B cell (primary cell): ENCODE measurements around the gene PTH1R. TPM values are rescaled to one million over a fixed set of nuclear protein-coding genes. Genes with fewer than 3 reads are reported as not detected.

Source experiments
- ATAC-seq: fragments of 200-7000 bp; cut with Tn5 transposase; one replicate; pipeline ENCODE4 v1.10.0; 2021; ENCODE audit warnings: low read depth, mild to moderate bottlenecking, moderate number of reproducible peaks, moderate library complexity
- CTCF ChIA-PET: fragments of 350-600 bp; sonication (Branson Sonifier 250); formaldehyde crosslinking; loops from one replicate; lab custom pipeline; 2021; ENCODE audit warnings: antibody characterized with exemption, inconsistent platforms; lab: Charles Lee
- POLR2A ChIA-PET: fragments of 350-600 bp; sonication (Branson Sonifier 250); formaldehyde crosslinking; loops from one replicate; lab custom pipeline; 2021; ENCODE audit warnings: antibody characterized with exemption; lab: Charles Lee
- DNase-seq: peaks from one replicate; pipeline ENCODE4 v3.0.0; 2013
- H2AFZ ChIP-seq: 2 replicates; pipeline ENCODE4 v1.6.1; 2012; ENCODE audit warnings: mild to moderate bottlenecking, low read depth, low read length; ENCODE audit not compliant: insufficient read depth, poor library complexity, severe bottlenecking
- H3K27ac ChIP-seq, 2 donors: 1 replicate in 1 of 2; 2 replicates in 1 of 2; pipeline ENCODE4 v1.5.1; 2012 to 2013; ENCODE audit warnings: low read length in 2 of 2, mild to moderate bottlenecking in 2 of 2, moderate library complexity in 1 of 2
- H3K27me3 ChIP-seq, 4 experiments: fragments of 200-600 bp in 1 of 4; sonication (generic) in 1 of 4; replicated peaks in 1 of 4; 1 replicate in 2 of 4; 2 replicates in 2 of 4; pipeline versions ENCODE4 v1.6.1 to v1.7.0; 2013 to 2016; ENCODE audit warnings: low read length in 3 of 4, mild to moderate bottlenecking in 2 of 4, mixed read lengths in 1 of 4, moderate library complexity in 1 of 4; ENCODE audit not compliant: insufficient read depth in 4 of 4, control insufficient read depth in 3 of 4; ENCODE audit errors: control extremely low read depth in 1 of 4
- H3K36me3 ChIP-seq, 2 experiments: replicated peaks in 1 of 2; 1 replicate in 1 of 2; 2 replicates in 1 of 2; pipeline versions ENCODE4 v1.6.1 to v1.7.1; 2013; ENCODE audit warnings: low read length in 1 of 2; ENCODE audit not compliant: insufficient read depth in 2 of 2, control insufficient read depth in 1 of 2; ENCODE audit errors: control extremely low read depth in 1 of 2, extremely low read depth in 1 of 2
- H3K4me1 ChIP-seq, 2 donors: fragments of 200-600 bp in 1 of 2; sonication (generic) in 1 of 2; 1 replicate in 1 of 2; 2 replicates in 1 of 2; pipeline versions ENCODE4 v1.5.1 to v1.6.1; 2013 to 2017; ENCODE audit warnings: low read length in 2 of 2; ENCODE audit not compliant: control insufficient read depth in 2 of 2, insufficient read depth in 2 of 2
- H3K4me2 ChIP-seq: replicated peaks from 2 replicates; pipeline ENCODE3; 2012; ENCODE audit warnings: mild to moderate bottlenecking, low read depth, low read length; ENCODE audit not compliant: poor library complexity, severe bottlenecking
- H3K4me3 ChIP-seq, 5 experiments: fragments of 200-600 bp in 1 of 5; sonication (generic) in 1 of 5; 1 replicate in 3 of 5; 2 replicates in 2 of 5; pipeline versions ENCODE4 v1.5.1 to v1.7.0; 2011 to 2016; ENCODE audit warnings: low read length in 4 of 5, mild to moderate bottlenecking in 4 of 5, low read depth in 2 of 5, control low read depth in 1 of 5, moderate library complexity in 1 of 5; ENCODE audit not compliant: insufficient read depth in 1 of 5; ENCODE audit errors: control extremely low read depth in 1 of 5, extremely low read depth in 1 of 5
- H3K79me2 ChIP-seq: fragments of 200-600 bp; sonication (generic); one replicate; pipeline ENCODE4 v1.6.0; 2016; ENCODE audit warnings: low read length; ENCODE audit not compliant: control insufficient read depth, insufficient read depth
- H3K9ac ChIP-seq: fragments of 200-600 bp; sonication (generic); 2 replicates; pipeline ENCODE4 v1.6.1; 2017; ENCODE audit warnings: mild to moderate bottlenecking, low read length, moderate library complexity
- H3K9me3 ChIP-seq, 3 donors: one replicate each; pipeline versions ENCODE4 v1.6.1 to v1.7.1; 2013; ENCODE audit warnings: low read length in 2 of 3; ENCODE audit not compliant: control insufficient read depth in 2 of 3, insufficient read depth in 1 of 3; ENCODE audit errors: control extremely low read depth in 1 of 3
- H4K20me1 ChIP-seq: 2 replicates; pipeline ENCODE4 v1.6.0; 2012; ENCODE audit warnings: mild to moderate bottlenecking, low read length; ENCODE audit not compliant: insufficient read depth, control insufficient read depth, poor library complexity, severe bottlenecking
- H3K27ac Mint-ChIP-seq: one replicate; pipeline ENCODE4 v1.8.0; 2021; ENCODE audit warnings: mixed read lengths
- H3K27me3 Mint-ChIP-seq: one replicate; pipeline ENCODE4 v1.8.0; 2021; ENCODE audit warnings: mixed read lengths
- H3K4me1 Mint-ChIP-seq: one replicate; pipeline ENCODE4 v1.8.0; 2021; ENCODE audit warnings: mixed read lengths
- H3K4me3 Mint-ChIP-seq: one replicate; pipeline ENCODE4 v1.8.0; 2021; ENCODE audit warnings: mixed read lengths
- H3K9me3 Mint-ChIP-seq: one replicate; pipeline ENCODE4 v1.8.0; 2022; ENCODE audit warnings: mixed read lengths; ENCODE audit not compliant: insufficient read depth
- EZH2 ChIP-seq: IDR thresholded peaks from 2 replicates; pipeline ENCODE4 v1.6.1; 2012; ENCODE audit warnings: borderline replicate concordance, low read depth, mild to moderate bottlenecking, moderate library complexity, low read length; ENCODE audit not compliant: insufficient read depth, poor library complexity, severe bottlenecking
- WGBS: methylation state at CpG from one replicate; pipeline ENCODE4 v1.1.5; 2013; ENCODE audit warnings: missing lambda C conversion rate; ENCODE audit not compliant: insufficient coverage; 5-methylcytosine and 5-hydroxymethylcytosine counted together
- intact Hi-C: fragments of 100-400 bp; cut with micrococcal nuclease; formaldehyde crosslinking; loops from one replicate; pipeline ENCODE4 v1.10.0; 2022
- polyA plus RNA-seq: library from polyadenylated mRNA; depleted of rRNA; stranded (reverse); fragments of >200 nt; gene quantifications from 2 replicates; pipeline ENCODE4 v1.2.3, GENCODE V29; 2012
- total RNA-seq, 2 donors: library from RNA; stranded (reverse); fragments of 120-200 nt in 1 of 2; gene quantifications; 1 replicate in 1 of 2; 2 replicates in 1 of 2; pipeline versions ENCODE4 v1.2.3 to v1.2.4, GENCODE V29; 2013 to 2022
- TF ChIP-seq, protein P1 (sequence below): fragments of 200-600 bp; IDR thresholded peaks from one replicate; pipeline ENCODE4 v1.8.0; 2022; ENCODE audit warnings: antibody characterized with exemption, mild to moderate bottlenecking

The PTH1R gene
- total and polyA plus RNA-seq, 2 donors (not counting 1 experiment from before 2014, with no cell fraction given) = not detected

DNA sequence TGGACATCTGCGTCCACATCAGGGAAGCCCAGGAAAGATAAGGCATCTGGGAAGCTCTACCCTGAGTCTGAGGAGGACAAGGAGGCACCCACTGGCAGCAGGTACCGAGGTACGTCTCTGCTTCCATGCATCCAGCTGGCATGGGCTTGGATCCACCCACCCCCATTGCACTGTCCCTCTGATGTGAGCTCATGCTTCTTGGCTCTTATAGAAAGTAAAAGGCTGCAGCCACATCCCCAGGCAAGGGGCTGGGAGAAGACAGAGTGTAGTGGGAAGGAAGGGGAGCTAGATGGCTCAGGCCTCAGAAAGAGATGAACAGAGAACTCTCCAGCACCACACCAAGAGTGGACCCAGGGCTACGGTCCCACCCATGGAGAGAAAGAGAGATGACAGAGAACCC is 18.2 kb downstream of the PTH1R start:
- H3K36me3 ChIP-seq = no peaks in the 10 kb centered on the region
- peaks cover 23 to 26% of the 10 kb centered on the region in 2 donors for H3K4me1 ChIP-seq
- no peak overlapping the region for H3K4me3 Mint-ChIP-seq
- no peak overlapping the region for H3K27ac ChIP-seq
- no peak for TF ChIP-seq EZH2
- TF ChIP-seq, protein P1, sequence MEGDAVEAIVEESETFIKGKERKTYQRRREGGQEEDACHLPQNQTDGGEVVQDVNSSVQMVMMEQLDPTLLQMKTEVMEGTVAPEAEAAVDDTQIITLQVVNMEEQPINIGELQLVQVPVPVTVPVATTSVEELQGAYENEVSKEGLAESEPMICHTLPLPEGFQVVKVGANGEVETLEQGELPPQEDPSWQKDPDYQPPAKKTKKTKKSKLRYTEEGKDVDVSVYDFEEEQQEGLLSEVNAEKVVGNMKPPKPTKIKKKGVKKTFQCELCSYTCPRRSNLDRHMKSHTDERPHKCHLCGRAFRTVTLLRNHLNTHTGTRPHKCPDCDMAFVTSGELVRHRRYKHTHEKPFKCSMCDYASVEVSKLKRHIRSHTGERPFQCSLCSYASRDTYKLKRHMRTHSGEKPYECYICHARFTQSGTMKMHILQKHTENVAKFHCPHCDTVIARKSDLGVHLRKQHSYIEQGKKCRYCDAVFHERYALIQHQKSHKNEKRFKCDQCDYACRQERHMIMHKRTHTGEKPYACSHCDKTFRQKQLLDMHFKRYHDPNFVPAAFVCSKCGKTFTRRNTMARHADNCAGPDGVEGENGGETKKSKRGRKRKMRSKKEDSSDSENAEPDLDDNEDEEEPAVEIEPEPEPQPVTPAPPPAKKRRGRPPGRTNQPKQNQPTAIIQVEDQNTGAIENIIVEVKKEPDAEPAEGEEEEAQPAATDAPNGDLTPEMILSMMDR = no peak
- peaks cover 0 to 6% (median 0%) of the 10 kb centered on the region in 3 donors for H3K9me3 ChIP-seq
- H3K79me2 ChIP-seq = no peaks in the 10 kb centered on the region
- no peak overlapping the region for H3K4me3 ChIP-seq
- 95% methylated on average over 4 of the region's 4 CpGs for whole genome bisulfite sequencing
- POLR2A ChIA-PET = no interaction called here
- H3K9ac ChIP-seq = no peak overlapping the region
- no peaks in the 10 kb centered on the region for H3K9me3 Mint-ChIP-seq
- ATAC-seq = no peak
- H2AFZ ChIP-seq = no peak overlapping the region
- intact Hi-C loops = loop anchor here (1.0 kb wide), 3 partner anchors 29 to 190 kb away; no protein-coding TSS in a partner anchor
- H3K27me3 Mint-ChIP-seq = peaks cover 51% of the 10 kb centered on the region
- CTCF ChIA-PET = interaction anchor here (0.5 to 2.7 kb wide), 15 partner anchors 10 to 469 kb away, joined by 3 to 30 read pairs (median 6); no protein-coding TSS in a partner anchor
- DNase-seq = no peak
- peaks cover 27% of the 10 kb centered on the region for H3K4me1 Mint-ChIP-seq
- no peak overlapping the region for H3K27ac Mint-ChIP-seq
- H3K4me2 ChIP-seq = no peak overlapping the region
- H4K20me1 ChIP-seq = no peaks in the 10 kb centered on the region
- H3K27me3 ChIP-seq = peaks cover 0 to 59% (median 22%) of the 10 kb centered on the region in 4 experiments

DNA sequence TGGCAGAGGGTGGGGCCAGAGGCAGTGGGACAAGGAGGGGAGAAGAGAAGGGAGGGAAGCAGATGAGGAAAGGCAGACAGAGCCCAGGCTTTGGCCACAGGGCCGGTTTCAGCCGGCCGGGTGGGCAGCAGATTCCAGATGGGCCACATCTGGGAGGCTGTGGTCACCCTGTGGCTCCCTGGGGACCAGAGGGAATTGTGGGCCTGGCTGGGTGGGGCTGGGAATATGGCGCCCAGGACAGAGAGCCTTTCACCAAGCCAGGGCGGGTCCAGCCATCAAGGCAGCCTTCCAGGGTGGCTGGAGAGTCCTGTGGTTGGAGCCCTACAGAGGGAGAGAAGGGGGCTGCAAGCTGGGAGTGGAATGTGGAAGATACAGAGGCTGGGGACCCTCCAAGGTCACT is 18.9 kb downstream of the PTH1R start:
- ATAC-seq (no peak), DNase-seq (no peak)
- no peak overlapping the region for H3K4me3 ChIP-seq
- 89% methylated on average over 5 of the region's 5 CpGs for WGBS
- H3K36me3 ChIP-seq = no peaks in the 10 kb centered on the region
- ChIA-PET CTCF (interaction anchor here (0.5 to 2.7 kb wide), 10 partner anchors 13 to 469 kb away, joined by 3 to 30 read pairs (median 7); no protein-coding TSS in a partner anchor), POLR2A (no interaction called here)
- peaks cover 0 to 6% (median 0%) of the 10 kb centered on the region in 3 donors for H3K9me3 ChIP-seq
- H3K9me3 Mint-ChIP-seq = no peaks in the 10 kb centered on the region
- H4K20me1 ChIP-seq = no peaks in the 10 kb centered on the region
- H3K79me2 ChIP-seq = no peaks in the 10 kb centered on the region
- H3K27ac Mint-ChIP-seq = no peak overlapping the region
- no peak overlapping the region for H3K4me3 Mint-ChIP-seq
- H3K4me2 ChIP-seq = no peak overlapping the region
- H3K4me1 ChIP-seq = peaks cover 23 to 26% of the 10 kb centered on the region in 2 donors
- no peak overlapping the region for H2AFZ ChIP-seq
- peaks cover 44% of the 10 kb centered on the region for H3K27me3 Mint-ChIP-seq
- H3K4me1 Mint-ChIP-seq = peaks cover 26% of the 10 kb centered on the region
- no peak overlapping the region for H3K9ac ChIP-seq
- no peak for TF ChIP-seq EZH2
- TF ChIP-seq, protein P1 = no peak
- H3K27ac ChIP-seq = no peak overlapping the region
- H3K27me3 ChIP-seq = peaks cover 0 to 53% (median 18%) of the 10 kb centered on the region in 4 experiments
- intact Hi-C loops = no loop called here
